Suprapubic skin (tissue), 3 donors: ENCODE measurements around the gene DENND4C.

Source experiments
- CTCF ChIP-seq, 2 donors: fragments of 200-600 bp in 1 of 2; fragments of 450-650 bp in 1 of 2; sonication (generic) in 1 of 2; IDR thresholded peaks; one replicate each; pipeline ENCODE4 v1.5.1; 2016 to 2019; ENCODE audit warnings: antibody characterized with exemption in 2 of 2, mild to moderate bottlenecking in 1 of 2, moderate library complexity in 1 of 2
- POLR2A ChIP-seq, 2 donors: fragments of 450-650 bp; IDR thresholded peaks; one replicate each; pipeline ENCODE4 v1.6.1; 2017; ENCODE audit warnings: antibody characterized with exemption in 2 of 2, mild to moderate bottlenecking in 2 of 2, moderate library complexity in 2 of 2

- TF ChIP-seq CTCF (IDR thresholded peaks at IDR 0.05) (no peak), POLR2A (IDR thresholded peaks at IDR 0.05) (no peak)
Measured at GRCh38 chr9:19410594-19410993, 180.1 kb downstream of the DENND4C start.
